ENCODE measurements around the gene SPATA24. TPM values are rescaled to one million over a fixed set of nuclear protein-coding genes. Genes with fewer than 3 reads are reported as not detected.

SPATA24 gene
- total RNA-seq, 1 experiment from 2014 or later, result 3.1 TPM

GRCh38 chr5:139401546-139401945 lies 2.3 kb downstream of the SPATA24 start (continued):
- no peak for TF ChIP-seq REST (IDR thresholded peaks at IDR 0.05; ENCODE audit: low read depth)

GRCh38 chr5:139399501-139400121 lies 4.3 kb downstream of the SPATA24 start:
- TF ChIP-seq CTCF (IDR thresholded peaks at IDR 0.05 in 2 of 3, conservative IDR thresholded peaks at IDR 0.05 in 1 of 3; ENCODE audit: borderline replicate concordance in 1 of 3, insufficient read depth in 1 of 3, low read depth in 2 of 3, low read length in 2 of 3) (no peak), SIN3A (IDR thresholded peaks at IDR 0.05; ENCODE audit: low read depth) (no peak), YY1 (IDR thresholded peaks at IDR 0.05; ENCODE audit: extremely low read depth, insufficient replicate concordance, low read depth, low read length) (no peak), SP1 (IDR thresholded peaks at IDR 0.05; ENCODE audit: low read depth) (no peak), ATF3 (IDR thresholded peaks at IDR 0.05) (no peak), FOSL1 (IDR thresholded peaks at IDR 0.05; ENCODE audit: low read depth) (no peak), SRF (IDR thresholded peaks at IDR 0.05; ENCODE audit: low read depth) (no peak), REST (IDR thresholded peaks at IDR 0.05; ENCODE audit: low read depth) (no peak), POLR2A (IDR thresholded peaks at IDR 0.05; ENCODE audit: borderline replicate concordance, extremely low read depth, insufficient read depth, insufficient read length) (no peak), JUND (IDR thresholded peaks at IDR 0.05) (no peak)
- ChIA-PET CTCF (no interaction called here), POLR2A (no interaction called here), RAD21 (ENCODE audit: low non-redundant PET in 1 of 2, low total read pairs in 2 of 2, uncharacterized antibody in 2 of 2, unreplicated experiment in 2 of 2) (no interaction called here)
- ATAC-seq (no peak), DNase-seq (ENCODE audit: low read depth, low spot score) (no peak)
- H2AFZ ChIP-seq (ENCODE audit: low read depth, low read length, poor library complexity, severe bottlenecking), result no peak overlapping the region
- H3K4me1 ChIP-seq (ENCODE audit: control insufficient read depth in 1 of 2, insufficient read depth in 2 of 2, low read length in 2 of 2), result peaks cover 10 to 36% of the 10 kb centered on the region in 2 experiments
- no peak overlapping the region for H3K4me3 ChIP-seq (replicated peaks in 1 of 2; ENCODE audit: low read depth in 1 of 2, low read length in 2 of 2)
- no peaks in the 10 kb centered on the region for H3K9me3 ChIP-seq (ENCODE audit: control insufficient read depth in 1 of 2, insufficient read depth in 1 of 2, low read depth in 1 of 2, low read length in 2 of 2)
- no peaks in the 10 kb centered on the region for H3K79me2 ChIP-seq (ENCODE audit: insufficient read depth, low read length)
- H4K20me1 ChIP-seq (ENCODE audit: insufficient read depth), result no peaks in the 10 kb centered on the region
- no peak overlapping the region for H3K9ac ChIP-seq (ENCODE audit: low read length)
- H3K36me3 ChIP-seq (ENCODE audit: control insufficient read depth in 1 of 2, insufficient read depth in 2 of 2, low read length in 2 of 2), result no peaks in the 10 kb centered on the region
- no peak overlapping the region for H3K4me2 ChIP-seq (ENCODE audit: low read length)
- H3K27me3 ChIP-seq (ENCODE audit: insufficient read depth, low read length), result no peaks in the 10 kb centered on the region
- intact Hi-C loops (cut with micrococcal nuclease), result no loop called here
- no peaks in the 10 kb centered on the region for H3K9me2 ChIP-seq (ENCODE audit: insufficient read depth)
- no TSS peak for BruUV-seq (replicated peaks)
- H3K27ac ChIP-seq (ENCODE audit: low read depth, low read length), result no peak overlapping the region
